Small intestine (tissue), 7 donors: Measurements from ENCODE around the gene CNOT6. TPM values are rescaled to one million over a fixed set of nuclear protein-coding genes. Genes with fewer than 3 reads are reported as not detected.
"Not testable (repeated sequence)": the region's sequence is repeated elsewhere in the genome, so short reads cannot be mapped to it uniquely, and the experiment has no call there.

Experiments
- DNase-seq, 2 donors: peaks; one replicate each; pipeline versions ENCODE4 v3.0.0 to v3.0.0-alpha.2; 2013
- FAIRE-seq: peaks from 2 replicates; lab custom pipeline; 2012; peaks lifted over from hg19 to GRCh38; lab: Jason Lieb, UNC
- H3K27ac ChIP-seq, 3 donors: one replicate each; pipeline ENCODE4 v1.5.1; 2013; ENCODE audit warnings: low read length in 2 of 3, mild to moderate bottlenecking in 2 of 3, control low read depth in 1 of 3, inconsistent platforms in 1 of 3, low read depth in 1 of 3, moderate library complexity in 1 of 3
- H3K27me3 ChIP-seq, 3 donors: one replicate each; pipeline ENCODE4 v1.6.1; 2013; ENCODE audit warnings: low read length in 3 of 3, inconsistent platforms in 1 of 3; ENCODE audit not compliant: control insufficient read depth in 3 of 3, insufficient read depth in 3 of 3
- H3K36me3 ChIP-seq, 3 donors: one replicate each; pipeline ENCODE4 v1.6.1; 2013; ENCODE audit warnings: low read length in 3 of 3, inconsistent platforms in 1 of 3, low read depth in 1 of 3, mild to moderate bottlenecking in 1 of 3, moderate library complexity in 1 of 3; ENCODE audit not compliant: control insufficient read depth in 3 of 3, insufficient read depth in 2 of 3
- H3K4me1 ChIP-seq, 3 donors: one replicate each; pipeline ENCODE4 v1.6.1; 2013; ENCODE audit warnings: low read length in 2 of 3, inconsistent platforms in 1 of 3, low read depth in 1 of 3, mild to moderate bottlenecking in 1 of 3, moderate library complexity in 1 of 3; ENCODE audit not compliant: control insufficient read depth in 3 of 3, insufficient read depth in 2 of 3
- H3K4me3 ChIP-seq, 3 donors: one replicate each; pipeline ENCODE4 v1.5.1; 2013; ENCODE audit warnings: low read length in 3 of 3, control low read depth in 1 of 3, inconsistent platforms in 1 of 3, low read depth in 1 of 3, mild to moderate bottlenecking in 1 of 3, moderate library complexity in 1 of 3
- H3K9me3 ChIP-seq, 2 donors: one replicate each; pipeline ENCODE4 v1.6.1; 2013; ENCODE audit warnings: low read depth in 1 of 2, low read length in 1 of 2; ENCODE audit not compliant: control insufficient read depth in 2 of 2, insufficient read depth in 1 of 2
- WGBS, 3 donors: extraction: QIAGEN DNeasy Blood & Tissue Kit; methylation state at CpG; one replicate each; pipeline ENCODE4 v1.1.7; 2013; 5-methylcytosine and 5-hydroxymethylcytosine counted together
- polyA plus RNA-seq, 4 donors: library from polyadenylated mRNA; stranded (reverse) in 3 of 4; unstranded in 1 of 4; fragments of 200-250 nt in 3 of 4; fragments of 120-200 nt in 1 of 4; gene quantifications; one replicate each; pipeline versions ENCODE4 v1.2.1 to v1.2.3, GENCODE V29; 2013
- donor health status: healthy with polysubstance abuse.
- donor health status: control.
- donor health status: control.
- donor health status: Bipolar disorder and iron deficiency.
- donor health status: healthy.

Gene CNOT6
- polyA plus RNA-seq, 4 donors = 9.5 to 30.7 (median 14.5) TPM

GRCh38 chr5:180473386-180473785 is 20.8 kb upstream of the CNOT6 start:
- 86 to 89% (median 88%) methylated on average over 8 of the region's 8 CpGs for WGBS, 3 donors

DNA sequence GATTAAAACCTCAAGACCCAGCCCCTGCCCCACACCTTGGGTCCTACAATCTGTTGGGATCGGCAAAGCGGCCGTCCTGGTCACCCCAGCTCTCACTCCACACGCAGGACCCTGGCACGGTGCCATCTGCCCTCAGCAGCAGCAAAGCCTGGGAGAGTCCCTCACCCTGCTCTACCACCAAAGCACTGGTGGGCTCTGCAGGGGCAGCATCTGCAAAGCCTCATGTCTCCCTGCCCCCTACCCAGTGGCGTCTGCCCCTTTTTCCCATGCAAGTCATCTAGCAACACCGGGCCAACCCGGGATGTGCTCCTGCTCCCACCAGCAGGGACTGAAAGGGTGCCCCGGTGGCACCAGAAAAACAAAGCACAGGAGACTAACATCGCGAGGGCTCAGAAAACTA is 19.6 kb upstream of the CNOT6 start:
- no peak for FAIRE-seq
- no peaks in the 10 kb centered on the region for H3K36me3 ChIP-seq
- DNase-seq = no peak

More at GRCh38 chr5:180473386-180473785, 20.8 kb upstream of the CNOT6 start:
- FAIRE-seq, H3K27ac ChIP-seq, H3K4me3 ChIP-seq, H3K36me3 ChIP-seq, H3K9me3 ChIP-seq, H3K4me1 ChIP-seq, DNase-seq: not testable (repeated sequence)
- H3K27me3 ChIP-seq = peaks cover 0 to 12% (median 2%) of the 10 kb centered on the region in 3 donors

GRCh38 chr5:180475969-180476524 is 18.1 kb upstream of the CNOT6 start:
- WGBS, 3 donors = 89 to 92% (median 90%) methylated on average over 20 of the region's 20 CpGs

More for the DNA sequence above, 19.6 kb upstream of the CNOT6 start:
- Histone ChIP-seq H3K4me1 (peaks cover 0 to 2% (median 0%) of the 10 kb centered on the region in 3 donors), H3K27ac (no peak overlapping the region), H3K4me3 (no peak overlapping the region), H3K9me3 (no peaks in the 10 kb centered on the region), H3K27me3 (peaks cover 0 to 12% (median 0%) of the 10 kb centered on the region in 3 donors)
- 74 to 85% (median 79%) methylated on average over 11 of the region's 11 CpGs for WGBS, 3 donors

GRCh38 chr5:180484813-180485212 is 9.4 kb upstream of the CNOT6 start:
- no peak overlapping the region for H3K4me3 ChIP-seq

More at GRCh38 chr5:180475969-180476524, 18.1 kb upstream of the CNOT6 start:
- not testable (repeated sequence) for H3K27ac ChIP-seq, H3K36me3 ChIP-seq, FAIRE-seq, DNase-seq, H3K4me3 ChIP-seq, H3K4me1 ChIP-seq, H3K9me3 ChIP-seq, H3K27me3 ChIP-seq

GRCh38 chr5:180486636-180487149 is 7.5 kb upstream of the CNOT6 start:
- no peak overlapping the region for H3K27ac ChIP-seq
- H3K36me3 ChIP-seq = no peaks in the 10 kb centered on the region
- no peak for DNase-seq
- no peaks in the 10 kb centered on the region for H3K9me3 ChIP-seq
- H3K4me3 ChIP-seq = no peak overlapping the region
- H3K27me3 ChIP-seq = no peaks in the 10 kb centered on the region
- H3K4me1 ChIP-seq = no peaks in the 10 kb centered on the region
- 90 to 96% (median 93%) methylated on average over 9 of the region's 9 CpGs for WGBS, 3 donors
- FAIRE-seq = no peak

More at GRCh38 chr5:180484813-180485212, 9.4 kb upstream of the CNOT6 start:
- no peak for FAIRE-seq
- Histone ChIP-seq H3K27me3 (no peaks in the 10 kb centered on the region), H3K4me1 (no peaks in the 10 kb centered on the region), H3K27ac (no peak overlapping the region), H3K36me3 (no peaks in the 10 kb centered on the region), H3K9me3 (no peaks in the 10 kb centered on the region)
- no peak for DNase-seq
- 61 to 76% (median 74%) methylated on average over 7 of the region's 7 CpGs for WGBS, 3 donors

DNA sequence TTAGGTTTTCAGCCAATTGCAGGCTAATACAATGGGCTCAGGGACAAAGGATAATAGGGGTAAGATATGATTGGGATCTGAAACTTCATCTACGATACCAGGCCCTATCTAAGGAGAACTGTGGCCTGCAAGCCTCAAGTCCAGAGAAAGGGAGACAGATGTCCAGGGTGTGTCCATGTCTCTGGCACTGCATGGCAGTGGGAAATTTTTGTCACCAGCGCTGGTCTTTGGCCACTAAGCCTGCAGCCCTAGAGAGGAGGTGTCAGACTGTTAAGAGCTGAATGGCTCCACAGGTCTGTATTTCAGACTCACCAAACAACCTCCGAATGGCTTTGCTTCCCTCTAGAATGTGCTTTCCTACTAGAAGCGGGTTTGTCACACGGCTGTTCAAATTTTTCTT is 6.6 kb upstream of the CNOT6 start:
- H3K27ac ChIP-seq = no peak overlapping the region
- no peaks in the 10 kb centered on the region for H3K36me3 ChIP-seq
- H3K9me3 ChIP-seq = no peaks in the 10 kb centered on the region
- 90 to 97% (median 95%) methylated on average over 5 of the region's 5 CpGs for WGBS, 3 donors
- no peak overlapping the region for H3K4me3 ChIP-seq
- no peak for FAIRE-seq
- H3K27me3 ChIP-seq = no peaks in the 10 kb centered on the region
- no peaks in the 10 kb centered on the region for H3K4me1 ChIP-seq
- no peak for DNase-seq

- FAIRE-seq = no peak
- no peak for DNase-seq
- Histone ChIP-seq H3K27me3 (no peaks in the 10 kb centered on the region), H3K27ac (no peak overlapping the region), H3K9me3 (no peaks in the 10 kb centered on the region), H3K4me1 (peaks cover 2 to 11% (median 8%) of the 10 kb centered on the region in 3 donors), H3K4me3 (no peak overlapping the region), H3K36me3 (peaks cover 0 to 7% (median 0%) of the 10 kb centered on the region in 3 donors)
- 68 to 91% (median 88%) methylated on average over 7 of the region's 7 CpGs for WGBS, 3 donors
Measured at GRCh38 chr5:180491496-180491895, 2.7 kb upstream of the CNOT6 start.

GRCh38 chr5:180492226-180492903 is 1.8 kb upstream of the CNOT6 start:
- Histone ChIP-seq H3K36me3 (peaks cover 0 to 11% (median 0%) of the 10 kb centered on the region in 3 donors), H3K27ac (no peak overlapping the region), H3K4me1 (peaks cover 2 to 11% (median 8%) of the 10 kb centered on the region in 3 donors), H3K27me3 (no peaks in the 10 kb centered on the region), H3K4me3 (no peak overlapping the region), H3K9me3 (no peaks in the 10 kb centered on the region)
- WGBS, 3 donors = 93 to 94% (median 94%) methylated on average over 11 of the region's 11 CpGs
- no peak for FAIRE-seq
- no peak for DNase-seq
